ENCODE measurements around the gene INHBB.

- TF ChIP-seq ELF4 (IDR thresholded peaks at IDR 0.05) (no peak), FOXK2 (IDR thresholded peaks at IDR 0.05) (no peak), CTBP1 (IDR thresholded peaks at IDR 0.05; ENCODE audit: borderline replicate concordance) (no peak), SUZ12 (IDR thresholded peaks at IDR 0.05) (no peak), NFRKB (IDR thresholded peaks at IDR 0.05) (no peak), SP1 (IDR thresholded peaks at IDR 0.05) (no peak), BHLHE40 (IDR thresholded peaks at IDR 0.05; ENCODE audit: borderline replicate concordance) (no peak), FOXM1 (IDR thresholded peaks at IDR 0.05; ENCODE audit: borderline replicate concordance) (no peak), FOXA1 (IDR thresholded peaks at IDR 0.05) (no peak)
Measured at GRCh38 chr2:120344214-120344975, 1.5 kb upstream of the INHBB start.
